Spleen (tissue), 7 donors: ENCODE data around the gene RAI14.

Experiments
- CTCF ChIP-seq, 11 experiments: fragments of 200-600 bp in 7 of 11; fragments of 450-650 bp in 4 of 11; sonication (generic) in 4 of 11; IDR thresholded peaks in 8 of 11; conservative IDR thresholded peaks in 3 of 11; 1 replicate in 7 of 11; 2 replicates in 4 of 11; pipeline versions ENCODE4 v1.4.0 to v1.8.0; 2016 to 2021; ENCODE audit warnings: antibody characterized with exemption in 11 of 11, inconsistent platforms in 4 of 11, mild to moderate bottlenecking in 1 of 11
- POLR2A ChIP-seq, 3 donors: fragments of 450-650 bp; IDR thresholded peaks; one replicate each; pipeline ENCODE4 v1.5.1; 2017; ENCODE audit warnings: antibody characterized with exemption in 3 of 3, mild to moderate bottlenecking in 1 of 3
- POLR2AphosphoS5 ChIP-seq, 3 donors: sonication (generic); formaldehyde crosslinking; IDR thresholded peaks; one replicate each; pipeline ENCODE4 v1.5.1; 2017; ENCODE audit warnings: antibody characterized with exemption in 3 of 3
- donor health status: DM: no; HTN: no; CAD: no; lungs with moderate emphysema.
- donor health status: DM: no; HTN: no; CAD: no.
- donor health status: DM: no; HTN: no; CAD: no.

GRCh38 chr5:34706084-34706483 is 50.0 kb downstream of the RAI14 start:
- TF ChIP-seq POLR2AphosphoS5 (IDR thresholded peaks at IDR 0.05) = no peak
- no peak for TF ChIP-seq CTCF (IDR thresholded peaks at IDR 0.05 in 8 of 11, conservative IDR thresholded peaks at IDR 0.05 in 3 of 11)
- no peak for TF ChIP-seq POLR2A (IDR thresholded peaks at IDR 0.05)
